ENCODE measurements around the gene SMC6.
A peak's percentile ranks its signal among the peaks of the same experiment; 100 is the strongest.

Gene SMC6

DNA sequence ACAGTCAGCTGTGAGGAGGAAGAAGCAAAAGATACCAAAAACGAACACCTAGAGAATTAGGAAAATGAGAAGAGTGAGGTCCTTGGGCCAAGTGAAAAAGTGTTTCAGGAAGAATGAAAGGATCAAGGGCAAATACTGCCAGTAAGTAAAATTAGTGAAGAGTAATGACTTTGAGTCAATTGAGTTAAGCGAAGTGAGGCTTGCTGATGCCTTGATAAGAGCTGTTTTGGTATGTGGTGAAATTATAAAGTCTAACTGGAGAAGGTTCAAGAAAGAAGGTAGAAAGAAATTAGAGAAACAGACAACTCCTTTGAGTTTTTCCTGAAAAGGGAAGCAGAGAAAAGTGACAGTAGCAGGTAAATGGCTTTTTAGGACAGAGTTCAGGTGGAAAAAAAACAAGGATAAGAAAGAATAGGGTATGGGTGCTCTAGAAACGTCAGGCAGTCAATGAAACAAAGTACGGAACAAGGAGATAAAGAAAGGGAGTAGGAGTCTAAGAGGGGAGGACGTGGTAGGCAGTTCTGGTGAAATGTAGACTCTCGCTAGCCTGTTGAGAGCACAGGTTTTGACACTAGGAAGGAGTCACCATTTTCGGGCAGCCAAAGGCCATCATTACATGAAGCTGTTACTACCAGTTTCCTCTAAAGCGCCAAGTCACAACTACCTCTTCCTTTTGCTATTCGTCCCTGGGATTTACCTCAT is 42.9 kb downstream of the SMC6 start:
- DNase-seq (ENCODE audit: low spot score) = no peak

DNA sequence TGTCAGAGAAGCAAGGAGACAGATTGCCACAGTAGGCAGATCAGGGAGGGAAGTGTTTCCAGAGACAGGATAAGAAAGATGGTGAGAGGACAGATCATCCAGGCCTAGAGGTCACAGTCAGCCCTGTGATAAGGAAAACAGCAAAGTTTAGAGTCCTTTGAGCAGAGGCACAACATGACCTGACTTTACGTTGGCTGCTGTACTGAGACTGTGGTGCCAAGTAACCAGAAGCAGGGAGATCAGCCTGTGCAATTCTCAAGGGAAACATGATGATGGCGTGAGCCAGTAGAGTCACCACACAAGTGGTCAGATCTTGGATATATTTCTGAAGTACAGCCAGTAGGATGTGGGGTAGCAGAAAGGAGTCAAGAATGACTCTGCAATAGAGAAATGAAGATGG is 43.7 kb downstream of the SMC6 start:
- no peak for DNase-seq (ENCODE audit: low spot score)

DNA sequence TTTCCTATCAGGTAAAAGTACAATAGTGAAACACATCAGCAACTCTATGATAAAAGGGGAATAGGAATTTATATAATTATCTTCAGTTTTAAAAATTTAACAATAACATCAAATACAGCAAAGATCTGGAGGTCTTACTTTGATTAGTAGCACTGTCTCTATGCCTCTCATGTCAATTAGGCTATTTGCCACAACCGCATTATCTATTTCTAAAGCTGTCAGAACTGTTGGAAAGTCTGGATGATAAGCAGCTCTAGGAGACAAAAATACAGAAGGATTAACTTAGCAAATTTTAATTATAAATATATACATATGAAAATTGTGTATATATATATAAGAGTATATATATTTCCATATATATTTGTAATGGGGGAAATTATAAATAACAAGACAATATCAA is 45.1 kb downstream of the SMC6 start:
- DNase-seq (ENCODE audit: low spot score) = no peak

DNA sequence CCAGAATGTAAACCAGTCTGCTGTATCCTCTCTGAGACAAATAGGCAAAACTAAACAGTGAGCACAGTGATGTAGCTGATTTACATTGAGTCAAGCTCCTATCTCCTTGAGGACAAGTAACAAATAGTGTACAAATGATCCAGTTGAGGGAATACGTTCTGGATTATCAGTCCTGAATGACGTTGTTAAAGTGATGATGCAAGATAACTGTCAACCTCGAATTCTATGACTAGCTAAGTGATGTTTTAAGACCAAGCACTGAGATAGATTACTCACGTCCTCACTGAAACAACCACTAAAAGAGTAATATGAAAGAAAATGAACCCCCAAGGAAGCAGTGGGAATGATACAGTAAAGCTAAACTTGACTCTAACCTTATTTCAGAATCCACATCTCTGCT is 46.8 kb downstream of the SMC6 start:
- DNase-seq (ENCODE audit: low spot score) = no peak

DNA sequence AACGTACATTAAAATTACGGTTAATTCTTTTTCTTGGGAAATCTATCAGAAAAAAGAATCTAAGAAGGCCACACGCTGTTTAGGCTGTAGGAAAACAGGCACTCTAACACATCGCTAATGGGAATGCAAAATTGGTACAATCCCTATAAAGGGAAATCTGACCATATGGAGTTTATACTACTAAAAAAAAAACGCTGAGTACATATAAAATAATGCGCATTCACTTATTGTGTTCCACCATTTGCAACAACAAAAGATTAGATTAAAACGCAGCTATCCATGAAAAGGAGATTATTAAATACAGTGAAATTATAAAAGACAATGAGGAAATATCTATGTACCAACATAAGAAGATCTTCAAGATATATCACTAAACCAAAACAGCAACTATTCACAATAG is 62.8 kb downstream of the SMC6 start:
- DNase-seq (ENCODE audit: low spot score) = no peak

DNA sequence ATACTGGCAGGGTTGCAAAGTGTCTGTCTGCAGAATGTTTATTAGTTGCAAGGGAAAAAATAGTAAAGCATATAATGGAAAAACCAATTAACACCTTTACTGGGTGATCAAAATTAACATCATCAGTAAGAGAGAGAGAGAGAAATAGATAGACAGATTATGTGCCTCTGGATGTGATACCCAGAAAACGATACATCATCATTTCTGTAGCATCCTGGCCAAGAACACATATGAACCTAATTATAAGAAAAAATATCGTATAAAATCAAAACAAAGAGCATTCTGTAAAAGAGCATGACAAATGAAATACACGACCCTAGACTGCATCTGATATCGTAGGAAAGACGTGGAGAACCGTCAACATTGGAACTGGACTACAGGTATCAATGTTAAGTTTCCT is 64.6 kb downstream of the SMC6 start:
- DNase-seq (ENCODE audit: low spot score) = no peak

DNA sequence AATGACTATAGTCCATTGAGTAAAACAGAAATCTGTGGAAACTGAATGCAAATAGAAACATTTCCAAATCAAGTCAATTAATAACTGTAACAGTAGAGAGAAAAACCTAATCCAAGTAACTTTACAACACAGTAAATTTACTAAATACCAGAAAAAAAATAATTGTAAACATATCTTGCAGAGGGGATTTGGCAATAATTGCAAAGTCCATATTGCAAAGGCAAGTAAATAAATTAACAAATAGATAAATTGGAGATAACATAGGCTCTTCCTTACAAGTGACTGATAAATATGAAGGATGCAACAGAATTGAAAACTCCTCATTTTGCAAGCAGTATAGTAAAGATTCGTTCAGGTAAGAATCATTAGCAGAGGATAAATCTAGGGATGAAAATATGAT is 65.0 kb downstream of the SMC6 start:
- DNase-seq (ENCODE audit: low spot score) = no peak

DNA sequence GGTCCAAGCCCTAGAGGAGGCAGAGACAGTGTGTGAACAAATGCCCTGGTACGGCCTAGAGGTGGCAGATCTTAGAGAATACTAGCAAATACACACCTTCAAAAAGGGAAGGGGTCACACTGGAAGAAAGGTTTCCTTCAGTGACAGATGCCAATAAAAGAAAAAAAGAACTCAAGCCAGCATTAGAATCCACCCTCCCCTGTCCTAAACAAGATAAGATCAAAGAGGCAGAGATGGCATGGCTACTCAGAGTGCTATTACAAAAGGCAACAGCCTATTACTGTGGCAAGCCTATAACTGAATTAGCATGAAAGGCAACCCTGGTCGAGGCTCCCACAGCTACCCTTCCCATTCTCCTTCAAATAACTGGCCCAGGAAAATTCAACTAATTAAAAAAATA is 69.6 kb downstream of the SMC6 start:
- DNase-seq (ENCODE audit: low spot score) = no peak

DNA sequence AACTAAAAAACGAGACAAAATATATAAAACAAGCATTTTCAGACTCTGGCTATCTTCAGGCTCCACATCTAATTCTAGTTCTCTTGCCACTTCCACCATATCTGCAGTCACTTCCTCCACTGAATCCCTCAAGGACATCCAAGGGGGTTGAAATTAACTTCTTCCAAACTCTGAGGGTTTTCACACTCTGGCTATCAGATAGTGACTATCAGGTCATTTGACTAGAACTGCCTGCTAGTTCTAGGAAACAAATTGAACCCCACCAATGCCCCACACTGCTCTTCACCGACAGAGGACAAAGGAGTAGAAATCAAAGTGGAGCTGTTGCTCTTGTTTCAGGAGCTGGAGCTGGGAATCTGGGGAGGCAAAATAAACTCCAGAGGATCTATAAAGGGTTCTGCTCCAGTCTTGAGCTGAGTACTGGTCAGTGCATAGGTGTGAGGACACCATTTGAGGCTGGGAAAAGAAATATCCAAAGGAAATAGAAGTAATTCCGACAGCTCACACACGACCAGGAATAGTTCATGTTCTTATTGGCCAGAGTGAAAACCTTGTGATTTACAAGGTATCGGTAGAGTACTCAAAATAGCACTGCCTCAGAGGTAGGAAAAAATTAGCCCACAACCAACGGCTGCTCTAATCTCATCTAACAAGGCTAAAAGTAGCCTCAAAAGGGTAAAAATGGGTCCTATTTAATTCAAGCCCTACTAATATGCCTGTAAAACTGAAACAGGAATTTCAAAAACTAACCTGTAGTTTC is 71.3 kb downstream of the SMC6 start:
- DNase-seq (ENCODE audit: low spot score) = no peak

DNA sequence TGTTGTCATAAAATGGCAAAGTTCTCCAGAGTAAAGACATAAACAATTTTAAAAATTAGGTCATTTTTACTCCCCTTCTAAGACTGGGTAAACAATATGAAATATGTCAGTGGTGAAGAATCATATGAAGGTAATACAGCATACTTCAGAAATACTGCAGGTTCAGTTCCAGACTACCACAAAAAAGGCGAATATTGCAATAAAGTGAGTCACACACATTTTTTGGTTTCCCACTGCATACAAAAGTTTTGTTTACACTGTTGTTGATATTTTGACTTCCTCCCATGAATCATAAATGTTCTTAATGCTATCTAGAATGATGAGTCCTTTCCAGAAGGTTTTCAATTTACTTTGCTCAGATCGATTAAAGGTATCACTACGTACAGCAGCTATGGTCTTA is 73.5 kb downstream of the SMC6 start:
- no peak for DNase-seq (ENCODE audit: low spot score)

DNA sequence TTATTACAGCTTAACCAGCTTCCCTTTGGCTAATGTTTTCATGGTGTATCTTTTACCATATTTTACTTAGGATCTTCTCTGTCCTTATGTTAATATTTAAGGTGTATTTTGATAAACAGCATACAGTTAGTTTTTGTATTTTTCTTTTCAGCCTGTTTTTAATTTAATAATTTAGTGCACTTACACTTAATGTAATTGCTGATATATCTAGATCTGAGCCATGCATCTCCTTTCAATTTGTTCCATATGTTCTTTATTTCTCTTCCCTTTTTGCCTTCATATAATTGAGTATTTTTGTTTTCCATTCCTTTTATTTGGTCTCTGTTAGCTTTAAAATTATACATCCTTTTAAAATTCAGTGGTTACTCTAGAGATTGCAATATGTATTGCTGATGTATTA is 78.8 kb downstream of the SMC6 start:
- DNase-seq (ENCODE audit: low spot score) = no peak

DNA sequence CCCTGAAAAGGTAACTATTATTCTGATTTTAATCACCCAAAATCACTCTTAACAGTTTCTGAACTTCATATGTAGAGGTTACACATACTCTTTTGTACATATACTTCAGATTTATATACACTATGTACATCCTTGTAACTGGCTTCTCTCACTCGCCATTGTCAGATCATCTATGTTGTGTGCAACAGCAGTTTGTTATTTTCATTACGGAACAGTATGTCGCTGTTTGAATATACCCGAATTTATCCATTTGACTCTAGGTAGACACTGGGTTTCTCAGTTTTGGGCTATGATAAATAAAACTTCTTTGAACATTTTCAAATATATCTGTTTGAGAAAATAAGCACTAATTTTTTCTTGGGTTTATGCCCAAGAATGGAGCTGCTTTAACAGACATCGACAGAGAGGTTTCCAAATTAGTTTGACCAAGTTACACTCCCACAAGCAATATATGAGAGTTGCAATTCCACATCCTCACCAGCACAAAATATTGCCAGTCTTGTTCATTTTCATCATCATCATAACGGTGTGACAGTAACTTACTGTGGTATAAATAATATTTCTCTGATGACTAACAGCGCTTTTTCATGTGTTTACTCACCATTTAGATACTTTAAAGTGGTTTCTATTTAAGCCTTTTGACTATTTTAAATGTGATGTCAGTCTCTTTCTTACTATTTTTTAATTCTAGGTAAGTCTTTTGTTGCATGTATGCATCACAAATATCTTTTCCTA is 80.9 kb downstream of the SMC6 start:
- peak; percentile 38 for DNase-seq (ENCODE audit: low spot score)

DNA sequence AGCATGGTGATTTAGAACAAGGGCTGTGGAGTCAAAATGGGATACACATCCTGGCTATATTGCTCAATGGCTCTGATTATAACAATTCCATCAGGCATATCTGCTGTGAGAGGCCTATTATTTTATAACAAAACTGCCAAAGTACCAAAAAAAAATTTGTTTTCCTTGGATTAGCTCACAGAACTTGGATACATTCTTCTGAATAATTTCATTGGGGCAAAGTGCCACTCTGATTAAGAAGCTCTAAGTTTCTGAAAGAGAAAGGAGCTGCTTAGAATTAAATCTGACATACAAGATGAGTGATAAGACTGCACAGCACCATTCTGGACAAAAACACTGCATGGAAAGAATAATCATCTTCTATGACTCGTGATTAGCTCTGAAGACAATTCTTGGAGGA is 85.7 kb downstream of the SMC6 start:
- no peak for DNase-seq (ENCODE audit: low spot score)

DNA sequence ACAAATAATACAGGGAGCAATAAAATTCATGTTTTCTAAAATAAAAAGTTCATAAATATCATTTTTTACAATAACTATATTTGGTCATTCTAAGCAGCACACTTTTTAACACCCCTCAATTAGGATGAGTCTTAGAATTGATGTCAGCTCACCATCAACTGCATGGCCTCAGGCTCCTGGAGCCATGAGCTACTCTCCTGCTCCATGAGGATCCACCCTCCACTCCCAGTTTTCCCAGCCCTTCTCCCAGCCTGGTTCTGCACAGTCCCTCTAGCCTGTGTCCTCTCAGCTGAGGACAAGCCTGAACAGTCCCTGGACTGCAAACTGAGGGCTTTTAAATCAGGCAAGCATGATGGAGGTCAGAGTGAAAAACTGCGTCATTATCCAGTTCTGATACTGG is 89.1 kb downstream of the SMC6 start:
- DNase-seq (ENCODE audit: low spot score) = no peak

DNA sequence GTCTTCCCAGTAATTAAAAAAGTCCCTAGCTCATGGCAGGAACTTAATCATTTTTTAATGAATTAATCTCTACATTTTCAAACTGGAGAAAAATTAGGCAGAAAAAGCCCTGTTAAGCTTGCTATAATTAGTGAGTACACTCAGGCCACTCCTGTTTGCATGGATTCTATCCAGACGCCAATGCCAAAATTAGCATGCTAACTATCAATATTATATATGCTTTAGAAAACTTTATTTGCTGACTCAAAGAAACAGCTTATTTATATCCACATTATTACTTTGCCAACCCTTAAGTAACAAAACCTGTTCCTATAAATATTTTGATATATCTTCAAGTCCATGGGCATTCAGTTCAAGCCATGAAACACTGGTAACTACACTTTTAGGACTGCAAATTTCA is 90.9 kb downstream of the SMC6 start:
- DNase-seq (ENCODE audit: low spot score) = no peak

DNA sequence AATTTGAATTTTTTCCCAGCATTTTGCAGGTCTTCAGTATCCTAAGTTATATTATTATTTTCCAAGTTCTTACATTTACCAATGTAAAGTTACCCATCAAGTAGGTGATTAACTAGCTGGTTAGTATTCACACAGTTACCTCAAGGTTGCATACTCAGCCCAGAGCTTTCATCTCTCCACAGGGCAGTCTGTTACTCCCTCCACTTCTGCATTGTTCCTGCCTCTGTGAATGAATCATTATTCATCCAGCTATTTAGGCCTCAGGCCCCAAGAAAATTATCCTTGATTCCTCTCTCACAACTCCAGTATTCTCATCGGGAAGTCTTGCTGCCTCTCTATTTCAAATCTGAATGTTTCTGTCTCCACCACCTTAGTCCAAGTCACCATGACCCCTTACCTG is 92.2 kb downstream of the SMC6 start:
- DNase-seq (ENCODE audit: low spot score) = no peak

DNA sequence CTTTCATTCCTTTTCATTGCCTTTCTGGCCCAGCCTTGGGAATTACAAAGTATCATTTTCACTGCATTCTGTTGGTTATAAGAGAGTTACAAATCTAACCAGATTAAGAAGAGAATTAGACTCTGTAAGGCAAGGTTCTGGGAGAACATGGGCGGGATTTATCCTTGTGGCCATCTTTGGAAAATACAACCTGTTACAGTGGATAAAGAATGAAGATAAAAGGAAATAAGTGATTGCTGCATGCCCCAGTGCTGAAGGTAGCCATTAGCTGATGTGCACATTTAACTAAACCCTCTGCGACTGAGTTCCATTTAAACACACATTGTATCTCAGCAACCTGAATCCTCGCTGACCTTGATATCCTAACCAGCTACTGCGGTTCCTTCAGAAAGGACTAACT is 93.4 kb downstream of the SMC6 start:
- DNase-seq (ENCODE audit: low spot score) = no peak

DNA sequence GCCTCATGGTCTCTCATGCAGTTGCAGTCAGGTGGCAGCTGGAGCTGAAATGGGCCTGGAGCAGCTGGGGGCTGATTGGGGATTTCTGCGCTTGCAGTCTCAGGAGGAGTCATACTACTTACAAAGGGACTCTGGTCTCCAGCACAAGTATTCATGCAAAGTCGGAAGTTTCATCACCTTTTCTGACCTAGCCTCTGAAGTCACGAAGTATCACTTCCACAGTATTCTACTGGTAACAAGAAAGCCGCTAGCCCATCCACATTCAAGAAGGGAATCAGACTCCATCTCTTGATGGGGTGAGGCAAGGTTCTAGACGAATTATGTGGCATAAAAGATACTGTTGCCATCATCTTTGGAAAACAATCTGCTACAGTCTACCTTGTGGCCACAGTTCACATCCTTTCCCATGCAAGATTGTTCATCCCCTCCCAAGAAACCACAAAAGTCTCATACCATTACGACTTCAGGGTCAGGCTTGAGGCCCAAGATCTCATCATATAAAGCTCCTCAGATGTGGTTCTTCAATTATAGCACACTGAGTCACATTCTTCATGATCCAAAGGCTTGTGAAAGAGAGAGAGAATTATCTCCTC is 95.3 kb downstream of the SMC6 start:
- peak; percentile 74 for DNase-seq (ENCODE audit: low spot score)

DNA sequence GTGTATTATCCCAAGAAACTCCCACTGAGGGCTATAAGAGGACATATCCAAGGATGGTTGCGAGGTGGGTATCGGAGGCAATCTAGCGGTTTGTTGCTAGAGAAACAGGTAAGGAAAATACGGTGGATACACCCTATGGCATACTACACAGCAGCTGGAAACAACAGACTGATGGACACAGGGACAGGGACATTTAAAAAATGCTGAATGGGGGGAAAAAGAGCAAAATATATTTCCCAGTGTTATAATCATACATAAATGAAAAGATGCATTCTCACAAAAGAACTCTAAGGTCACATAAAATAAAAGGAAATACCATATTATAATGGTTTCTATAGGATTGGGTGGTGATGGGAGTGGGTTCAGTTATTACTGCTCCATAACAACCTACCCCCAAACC is 95.9 kb downstream of the SMC6 start:
- DNase-seq (ENCODE audit: low spot score) = no peak

DNA sequence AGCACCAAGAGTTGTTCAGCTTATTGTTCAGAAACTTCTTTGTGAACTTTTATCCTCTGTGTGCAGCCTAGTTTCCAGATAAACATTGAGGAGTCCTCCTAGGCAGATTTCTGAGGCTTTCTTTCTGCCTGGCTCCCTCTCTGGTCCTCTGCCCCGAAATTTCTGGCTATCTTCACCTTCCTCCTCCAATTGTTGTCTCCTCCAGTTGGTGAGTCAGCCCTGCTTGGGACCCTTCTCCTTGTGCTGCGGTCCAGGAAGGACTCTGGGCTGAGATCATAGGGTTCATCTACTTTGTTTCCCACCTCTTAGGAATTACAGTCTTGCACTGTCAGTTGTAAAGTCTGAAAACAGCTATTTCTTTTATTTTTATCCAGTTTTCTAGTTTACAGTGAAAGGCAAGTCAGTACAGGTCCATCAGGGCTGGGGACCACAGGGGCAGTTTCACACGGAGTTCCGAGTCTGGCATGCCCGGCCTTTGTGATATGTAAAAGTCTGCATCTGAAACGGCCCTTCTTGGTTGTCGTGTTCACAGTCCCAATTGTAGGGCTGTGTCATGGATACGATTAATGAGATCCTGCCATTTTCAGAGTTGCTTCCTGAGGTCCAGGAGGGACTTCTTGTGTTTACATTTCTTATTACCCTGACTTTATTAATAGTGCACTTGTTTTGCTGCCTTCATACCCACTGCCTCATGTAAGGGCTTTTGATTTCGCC is 100.8 kb downstream of the SMC6 start:
- no peak for DNase-seq (ENCODE audit: low spot score)

DNA sequence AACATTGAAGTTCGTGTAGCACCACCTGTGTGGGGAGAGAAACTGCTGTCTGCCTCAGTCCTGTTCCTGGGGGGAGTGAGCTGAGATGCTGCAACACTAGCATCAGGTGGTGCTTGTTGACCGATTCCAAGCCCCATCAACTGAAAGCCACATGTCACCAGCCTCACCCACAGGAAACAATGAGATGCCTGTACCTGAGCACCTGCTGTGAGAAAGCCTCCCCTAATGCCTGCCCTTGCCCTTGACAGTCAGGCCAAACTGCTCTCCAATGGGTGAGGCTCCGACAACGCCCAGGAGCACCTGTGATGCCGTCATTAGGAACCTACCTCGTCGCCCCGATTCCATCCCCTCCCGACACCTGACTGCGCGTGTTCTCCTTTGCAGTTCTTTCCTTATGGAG is 104.6 kb downstream of the SMC6 start:
- DNase-seq (ENCODE audit: low spot score) = no peak

DNA sequence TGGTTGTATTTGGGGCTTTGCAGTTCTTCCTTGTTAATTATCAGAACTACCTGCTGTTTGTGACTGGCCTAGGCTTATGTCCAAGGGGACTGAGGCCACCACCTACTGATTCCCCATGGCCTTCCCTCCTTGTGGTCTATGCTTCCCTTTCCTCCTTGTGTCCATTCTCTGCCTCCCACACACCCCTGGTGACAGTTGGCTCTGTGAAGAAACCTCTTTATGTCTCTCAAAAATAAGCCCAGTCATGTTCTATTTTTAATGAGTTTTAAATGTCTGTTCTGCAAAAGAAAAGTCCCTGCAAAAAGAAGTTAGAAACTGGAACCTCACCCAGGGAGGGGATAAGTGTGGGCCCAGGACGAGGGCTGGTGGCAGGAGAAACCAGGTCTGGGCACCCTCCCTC is 105.0 kb downstream of the SMC6 start:
- no peak for DNase-seq (ENCODE audit: low spot score)
